Stomach (tissue), 9 donors: ENCODE results near the gene CD2AP. TPM values are rescaled to one million over a fixed set of nuclear protein-coding genes. Genes with fewer than 3 reads are reported as not detected.

Experiments
- DNase-seq, 2 donors: peaks; one replicate each; pipeline versions ENCODE4 v3.0.0 to v3.0.0-alpha.2; 2013 to 2019
- H3K27ac ChIP-seq, 5 donors: fragments of 200-600 bp in 4 of 5; sonication (generic) in 4 of 5; one replicate each; pipeline ENCODE4 v1.5.1; 2013 to 2019; ENCODE audit warnings: mild to moderate bottlenecking in 1 of 5, moderate library complexity in 1 of 5
- H3K27me3 ChIP-seq, 3 donors: fragments of 200-600 bp; sonication (generic); one replicate each; pipeline ENCODE4 v1.5.1; 2017 to 2019; ENCODE audit warnings: mixed run types in 1 of 3
- H3K36me3 ChIP-seq, 4 donors: fragments of 200-600 bp; sonication (generic); 1 replicate in 3 of 4; 2 replicates in 1 of 4; pipeline ENCODE4 v1.5.1; 2016 to 2019
- H3K4me1 ChIP-seq, 4 donors: fragments of 200-600 bp; sonication (generic); one replicate each; pipeline ENCODE4 v1.5.1; 2016 to 2019
- H3K4me3 ChIP-seq, 4 donors: fragments of 200-600 bp; sonication (generic) in 3 of 4; one replicate each; pipeline ENCODE4 v1.5.1; 2016 to 2019; ENCODE audit warnings: mild to moderate bottlenecking in 1 of 4
- H3K9me3 ChIP-seq, 4 donors: fragments of 200-600 bp; sonication (generic); one replicate each; pipeline ENCODE4 v1.5.1; 2016 to 2019
- EP300 ChIP-seq: sonication (generic); formaldehyde crosslinking; IDR thresholded peaks from one replicate; pipeline ENCODE4 v1.6.1; 2017; ENCODE audit warnings: antibody characterized with exemption
- POLR2A ChIP-seq, 4 donors: fragments of 450-650 bp; IDR thresholded peaks; one replicate each; pipeline ENCODE4 v1.6.1; 2016; ENCODE audit warnings: antibody characterized with exemption in 4 of 4, control low read depth in 2 of 4, mild to moderate bottlenecking in 1 of 4, moderate library complexity in 1 of 4
- POLR2AphosphoS5 ChIP-seq, 3 donors: sonication (generic); formaldehyde crosslinking; IDR thresholded peaks; one replicate each; pipeline ENCODE4 v1.6.1; 2016; ENCODE audit warnings: antibody characterized with exemption in 3 of 3
- WGBS, 5 donors: extraction: QIAGEN DNeasy Blood & Tissue Kit in 3 of 5; methylation state at CpG; one replicate each; pipeline versions ENCODE4 v1.1.5 to v1.1.7; 2013 to 2018; 5-methylcytosine and 5-hydroxymethylcytosine counted together
- intact Hi-C: fragments of 100-400 bp; cut with DNase I; formaldehyde crosslinking; loops from one replicate; pipeline ENCODE4 v1.15.1; 2023; ENCODE audit warnings: low total_unique reads
- polyA plus RNA-seq, 3 donors: library from polyadenylated mRNA; stranded (reverse); fragments of 200-250 nt; gene quantifications; one replicate each; pipeline ENCODE4 v1.2.3, GENCODE V29; 2013
- total RNA-seq, 5 donors: library from RNA; depleted of rRNA; stranded (reverse); fragments of >200 nt; gene quantifications; one replicate each; pipeline versions ENCODE4 v1.1.0 to v1.2.3, GENCODE V29; 2014 to 2016
- TF ChIP-seq, protein P1 (sequence below), 7 experiments: fragments of 450-650 bp in 4 of 7; fragments of 200-600 bp in 3 of 7; sonication (generic) in 3 of 7; IDR thresholded peaks; one replicate each; pipeline ENCODE4 v1.5.1; 2016 to 2019; ENCODE audit warnings: antibody characterized with exemption in 7 of 7, control low read depth in 2 of 7, mild to moderate bottlenecking in 1 of 7
- donor health status: healthy with polysubstance abuse.
- donor health status: Bipolar disorder and iron deficiency.
- donor health status: healthy.

Gene CD2AP
- total and polyA plus RNA-seq, 8 donors, result 10.3 to 118 (median 46.9) TPM

DNA sequence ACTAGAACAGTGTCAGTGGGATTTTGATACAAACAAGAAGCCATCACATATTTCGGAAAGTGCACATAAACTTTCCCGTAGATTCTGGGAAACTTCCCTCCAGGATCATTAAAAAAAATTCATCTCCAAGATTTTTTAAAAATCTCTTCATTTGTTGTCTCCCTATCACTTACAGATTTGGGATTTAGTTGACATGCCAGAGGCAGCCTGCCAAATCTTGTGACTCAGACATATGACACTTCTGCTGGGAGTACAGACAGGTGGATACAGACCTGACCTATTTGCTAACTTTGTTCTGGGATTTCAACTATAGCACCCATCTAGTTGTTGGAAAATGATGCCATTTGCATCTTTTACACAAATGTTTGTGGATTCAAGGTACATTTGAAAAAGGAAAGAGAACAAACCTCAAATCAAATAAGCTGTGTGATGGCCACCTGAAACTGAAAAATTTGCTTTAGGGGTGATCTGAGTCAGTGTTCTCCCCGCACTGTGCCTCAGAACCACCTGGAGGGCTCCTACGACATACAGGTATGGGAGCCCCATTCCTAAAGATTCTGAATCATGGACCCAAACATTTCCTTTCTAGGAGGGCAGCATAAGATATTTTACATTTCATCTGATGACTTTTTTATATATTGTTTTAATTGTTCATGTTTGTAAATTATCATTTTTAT is 21.9 kb upstream of the CD2AP start:
- H3K4me1 ChIP-seq, result peaks cover 0 to 2% (median under 1%) of the 10 kb centered on the region in 4 donors
- peak in 1 of 2 donors; percentile 56 for DNase-seq

DNA sequence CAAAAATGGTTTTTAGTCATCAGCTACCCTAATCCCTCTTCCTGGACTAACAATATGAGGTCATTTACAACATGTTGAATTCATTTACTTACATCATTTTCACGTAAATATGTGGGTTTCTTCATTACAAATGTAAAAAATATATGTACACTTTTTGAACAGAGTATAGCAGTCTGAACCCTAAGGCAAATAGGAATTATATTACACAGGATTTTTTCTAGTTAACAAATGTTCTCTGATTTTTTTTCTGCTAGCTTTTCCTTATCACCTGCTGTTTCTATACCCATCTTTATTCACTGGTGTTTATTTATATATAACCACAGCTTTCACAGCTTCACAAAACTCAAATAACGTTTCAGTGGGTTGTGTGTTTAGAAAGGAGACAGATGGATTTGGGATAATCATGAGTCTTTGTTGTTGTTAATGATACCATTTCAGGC is 21.0 kb upstream of the CD2AP start:
- H3K36me3 ChIP-seq, result no peaks in the 10 kb centered on the region
- DNase-seq, result no peak
- H3K27ac ChIP-seq, result peak overlapping the region in 2 of 5 donors; percentile 20 to 70
- no peak overlapping the region for H3K4me3 ChIP-seq
- no peaks in the 10 kb centered on the region for H3K9me3 ChIP-seq
- 40 to 59% (median 46%) methylated on average over 2 of the region's 2 CpGs for WGBS, 5 donors
- intact Hi-C loops, result no loop called here
- H3K27me3 ChIP-seq, result no peaks in the 10 kb centered on the region
- TF ChIP-seq POLR2AphosphoS5 (IDR thresholded peaks at IDR 0.05) (no peak), POLR2A (IDR thresholded peaks at IDR 0.05) (no peak), EP300 (no peak)
- TF ChIP-seq, protein P1, sequence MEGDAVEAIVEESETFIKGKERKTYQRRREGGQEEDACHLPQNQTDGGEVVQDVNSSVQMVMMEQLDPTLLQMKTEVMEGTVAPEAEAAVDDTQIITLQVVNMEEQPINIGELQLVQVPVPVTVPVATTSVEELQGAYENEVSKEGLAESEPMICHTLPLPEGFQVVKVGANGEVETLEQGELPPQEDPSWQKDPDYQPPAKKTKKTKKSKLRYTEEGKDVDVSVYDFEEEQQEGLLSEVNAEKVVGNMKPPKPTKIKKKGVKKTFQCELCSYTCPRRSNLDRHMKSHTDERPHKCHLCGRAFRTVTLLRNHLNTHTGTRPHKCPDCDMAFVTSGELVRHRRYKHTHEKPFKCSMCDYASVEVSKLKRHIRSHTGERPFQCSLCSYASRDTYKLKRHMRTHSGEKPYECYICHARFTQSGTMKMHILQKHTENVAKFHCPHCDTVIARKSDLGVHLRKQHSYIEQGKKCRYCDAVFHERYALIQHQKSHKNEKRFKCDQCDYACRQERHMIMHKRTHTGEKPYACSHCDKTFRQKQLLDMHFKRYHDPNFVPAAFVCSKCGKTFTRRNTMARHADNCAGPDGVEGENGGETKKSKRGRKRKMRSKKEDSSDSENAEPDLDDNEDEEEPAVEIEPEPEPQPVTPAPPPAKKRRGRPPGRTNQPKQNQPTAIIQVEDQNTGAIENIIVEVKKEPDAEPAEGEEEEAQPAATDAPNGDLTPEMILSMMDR (IDR thresholded peaks at IDR 0.05), result no peak
- H3K4me1 ChIP-seq, result peaks cover 0 to 11% (median 4%) of the 10 kb centered on the region in 4 donors

More for the DNA sequence above, 21.9 kb upstream of the CD2AP start:
- 85 to 90% (median 87%) methylated on average over 4 of the region's 4 CpGs for WGBS, 5 donors
- intact Hi-C loops, result no loop called here
- Histone ChIP-seq H3K9me3 (no peaks in the 10 kb centered on the region), H3K27me3 (no peaks in the 10 kb centered on the region), H3K4me3 (no peak overlapping the region), H3K36me3 (no peaks in the 10 kb centered on the region), H3K27ac (peak overlapping the region in 1 of 5 donors; percentile 70)
- TF ChIP-seq, protein P1 (IDR thresholded peaks at IDR 0.05), result no peak
- TF ChIP-seq POLR2AphosphoS5 (IDR thresholded peaks at IDR 0.05) (no peak), POLR2A (IDR thresholded peaks at IDR 0.05) (no peak), EP300 (no peak)

- peaks cover 0 to 11% (median 4%) of the 10 kb centered on the region in 4 donors for H3K4me1 ChIP-seq
- intact Hi-C loops, result no loop called here
- peak overlapping the region in 3 of 5 donors; percentile 13 to 70 (median 20) for H3K27ac ChIP-seq
- no peaks in the 10 kb centered on the region for H3K27me3 ChIP-seq
- WGBS, 5 donors, result 88 to 100% (median 90%) methylated on average over 2 of the region's 2 CpGs
- H3K4me3 ChIP-seq, result no peak overlapping the region
- no peaks in the 10 kb centered on the region for H3K36me3 ChIP-seq
- TF ChIP-seq POLR2AphosphoS5 (IDR thresholded peaks at IDR 0.05) (no peak), POLR2A (IDR thresholded peaks at IDR 0.05) (no peak), EP300 (no peak)
- TF ChIP-seq, protein P1 (IDR thresholded peaks at IDR 0.05), result no peak
- H3K9me3 ChIP-seq, result no peaks in the 10 kb centered on the region
- no peak for DNase-seq
Measured at GRCh38 chr6:47457370-47457769, 20.2 kb upstream of the CD2AP start.

DNA sequence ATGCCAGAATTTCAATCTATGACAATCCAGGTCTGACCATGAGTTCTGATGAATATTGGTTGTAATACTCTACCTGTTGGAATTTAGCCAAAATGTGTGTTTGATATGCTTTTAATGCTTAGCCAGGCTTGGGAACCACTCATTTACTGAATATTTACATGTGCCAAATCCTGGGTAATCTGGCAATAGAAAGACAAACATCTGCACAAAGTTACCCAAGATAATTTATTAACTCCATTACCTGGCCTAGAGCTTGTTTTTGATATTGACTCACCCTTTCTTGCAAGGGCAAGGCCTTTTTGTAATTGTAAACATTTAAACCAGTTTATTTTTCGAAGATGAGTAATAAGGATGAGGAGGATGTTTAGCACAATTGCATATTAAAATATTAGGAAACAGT is 13.5 kb upstream of the CD2AP start:
- Histone ChIP-seq H3K9me3 (no peaks in the 10 kb centered on the region), H3K4me1 (peaks cover 0 to 20% (median 7%) of the 10 kb centered on the region in 4 donors), H3K4me3 (no peak overlapping the region), H3K36me3 (no peaks in the 10 kb centered on the region), H3K27me3 (no peaks in the 10 kb centered on the region), H3K27ac (peak overlapping the region in 2 of 5 donors; percentile 41 to 66)
- intact Hi-C loops, result no loop called here
- 29 to 50% (median 37%) methylated on average over 1 of the region's 1 CpG for whole genome bisulfite sequencing, 5 donors
- TF ChIP-seq POLR2AphosphoS5 (IDR thresholded peaks at IDR 0.05) (peak in 2 of 3 donors; percentile 39 to 56), EP300 (no peak), POLR2A (IDR thresholded peaks at IDR 0.05) (no peak)
- TF ChIP-seq, protein P1 (IDR thresholded peaks at IDR 0.05), result no peak
- peak in 1 of 2 donors; percentile 35 for DNase-seq
